HG02763 (cell line): Measurements from ENCODE around the gene ST8SIA5.

Experiments
- ATAC-seq: cut with Tn5 transposase; IDR thresholded peaks from one replicate; pipeline ENCODE4 v1.9.1; 2021; ENCODE audit warnings: mild to moderate bottlenecking, moderate library complexity; ENCODE audit not compliant: unreplicated experiment

ST8SIA5 gene

GRCh38 chr18:46715062-46715461 lies 41.8 kb downstream of the ST8SIA5 start:
- ATAC-seq: no peak

- ATAC-seq: no peak
These were observed 44.4 kb downstream of the ST8SIA5 start for GRCh38 chr18:46712406-46712805.

- ATAC-seq: no peak
These were observed 45.4 kb downstream of the ST8SIA5 start for GRCh38 chr18:46711444-46711863.

DNA sequence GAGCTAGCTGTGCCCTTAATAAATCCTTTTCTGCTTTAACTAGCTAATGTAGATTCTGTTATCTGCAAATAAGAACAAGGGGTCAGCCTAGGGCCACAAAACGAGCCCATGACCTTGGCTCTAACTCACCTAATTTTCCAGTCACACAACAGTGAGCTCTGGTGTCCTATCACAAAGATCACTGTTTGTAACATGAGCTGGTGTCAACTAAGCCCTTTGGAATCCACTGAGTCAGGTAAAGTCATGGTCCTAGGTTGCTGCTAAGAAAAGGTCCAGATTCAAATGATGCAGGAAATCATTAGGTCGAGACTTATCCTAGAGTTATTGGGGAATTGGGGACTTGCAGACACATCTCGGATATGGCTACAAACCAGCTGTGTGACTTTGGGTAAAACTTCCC lies 49.9 kb downstream of the ST8SIA5 start:
- no peak for ATAC-seq

GRCh38 chr18:46705521-46705920 lies 51.3 kb downstream of the ST8SIA5 start:
- no peak for ATAC-seq

DNA sequence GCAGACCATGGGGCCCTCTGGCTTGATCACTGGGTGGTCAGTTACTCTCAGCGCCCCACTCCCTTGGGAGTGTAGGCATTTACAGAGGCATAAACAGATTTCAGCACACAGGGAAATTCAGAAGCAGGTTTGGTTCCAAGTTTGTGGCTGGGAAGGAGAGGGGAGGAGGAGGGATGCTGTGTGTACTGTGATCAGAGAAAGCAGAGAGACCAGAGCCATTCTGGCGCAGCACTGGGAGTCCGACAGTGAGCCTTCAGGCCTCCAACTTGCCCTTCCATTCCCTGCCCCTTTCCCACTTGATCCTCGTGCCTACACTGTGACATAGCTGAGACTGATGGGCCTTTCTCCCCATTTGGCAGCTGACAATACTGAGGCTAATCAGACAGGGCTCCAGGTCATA lies 52.0 kb downstream of the ST8SIA5 start:
- ATAC-seq: no peak

DNA sequence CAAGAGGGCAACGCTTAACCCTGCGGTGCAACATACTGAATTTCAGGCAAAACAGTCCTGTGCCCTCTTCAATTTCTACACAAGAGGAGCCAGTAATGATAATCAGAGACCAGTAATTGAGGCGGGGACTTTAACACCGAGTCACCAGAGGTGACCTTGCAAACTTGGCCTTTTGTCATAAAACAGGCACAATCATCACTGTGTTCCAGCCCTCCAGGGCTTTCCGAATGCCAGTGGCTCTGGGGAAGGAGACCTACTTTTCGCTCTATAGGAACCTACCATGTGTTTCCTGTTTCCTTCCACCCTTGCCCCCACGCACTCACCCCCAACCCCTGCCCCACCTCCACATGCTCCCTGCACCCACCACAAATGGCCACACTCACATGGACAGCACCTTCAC lies 52.7 kb downstream of the ST8SIA5 start:
- ATAC-seq: no peak

DNA sequence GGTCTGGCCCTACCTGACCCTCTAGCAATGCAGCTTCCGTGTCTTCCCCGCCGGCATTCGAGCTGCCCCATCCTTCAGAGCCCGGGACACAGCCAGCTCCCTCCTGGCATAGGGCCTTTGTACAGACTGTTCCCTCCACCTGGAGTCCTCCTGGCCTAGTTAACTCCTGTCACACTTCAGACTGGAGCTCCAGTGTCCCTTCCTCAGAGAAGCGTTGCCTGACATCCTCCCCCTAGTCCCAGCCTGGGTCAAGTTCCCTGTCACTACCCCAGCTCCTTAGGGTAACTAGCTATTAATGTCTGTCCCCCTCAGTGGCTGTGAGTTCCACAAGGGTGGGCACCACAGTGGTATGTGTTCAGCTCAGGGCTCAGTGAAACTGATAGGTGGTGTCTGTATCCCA lies 54.4 kb downstream of the ST8SIA5 start:
- ATAC-seq: no peak

DNA sequence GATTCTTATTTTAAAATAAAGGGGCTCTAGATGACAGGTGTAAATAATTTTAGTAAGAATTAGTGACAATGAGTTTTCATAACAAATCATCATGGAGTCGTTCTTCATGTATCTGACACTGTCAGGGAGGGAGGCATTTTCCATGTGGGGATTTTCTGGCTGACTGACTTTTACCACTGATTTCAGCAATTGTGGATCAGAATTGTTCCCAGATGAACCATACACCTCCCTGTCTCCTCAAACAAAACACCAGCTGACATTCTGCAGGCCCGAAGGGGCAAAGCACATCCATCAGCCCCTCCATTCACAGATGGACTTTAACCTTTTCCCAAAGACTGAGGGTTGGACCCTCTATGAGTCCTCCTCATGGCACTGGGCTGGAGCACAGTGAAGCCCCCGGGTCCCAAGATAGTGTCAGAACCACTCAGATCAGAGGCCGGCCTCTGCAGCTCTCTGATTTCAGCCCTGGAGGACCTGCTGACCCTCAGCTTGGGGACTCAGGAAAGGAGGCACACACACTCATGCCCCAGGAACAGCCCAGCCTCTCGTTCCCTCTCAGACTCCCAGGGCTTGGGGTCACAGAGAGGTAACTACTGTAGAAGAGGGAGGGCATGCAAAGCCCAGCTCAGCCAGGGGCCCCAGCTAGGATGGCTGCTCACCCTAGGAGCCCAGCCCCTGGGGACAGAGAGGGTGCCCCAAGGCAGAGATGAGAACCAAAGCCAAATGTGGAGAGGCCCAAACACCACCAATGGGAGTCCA lies 56.6 kb downstream of the ST8SIA5 start:
- no peak for ATAC-seq

DNA sequence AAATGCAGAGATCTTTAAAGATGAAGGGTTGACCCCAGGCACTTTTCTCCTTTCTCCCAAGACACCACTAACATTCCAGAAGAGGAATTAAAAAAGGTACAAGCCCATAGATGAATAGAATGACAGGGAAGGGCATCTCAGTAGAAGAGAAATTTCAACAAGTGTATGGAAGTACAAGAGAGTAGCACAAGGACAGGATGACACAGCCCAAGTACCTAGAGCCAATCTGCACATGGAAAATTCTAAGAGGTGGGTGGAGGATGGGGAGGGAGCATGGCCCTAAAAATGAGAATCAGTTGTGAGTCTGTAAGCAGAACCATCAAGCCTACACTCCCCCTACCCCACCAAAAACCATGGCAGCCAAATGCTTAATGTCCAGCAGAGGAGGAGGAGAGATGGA lies 60.2 kb downstream of the ST8SIA5 start:
- ATAC-seq: no peak

DNA sequence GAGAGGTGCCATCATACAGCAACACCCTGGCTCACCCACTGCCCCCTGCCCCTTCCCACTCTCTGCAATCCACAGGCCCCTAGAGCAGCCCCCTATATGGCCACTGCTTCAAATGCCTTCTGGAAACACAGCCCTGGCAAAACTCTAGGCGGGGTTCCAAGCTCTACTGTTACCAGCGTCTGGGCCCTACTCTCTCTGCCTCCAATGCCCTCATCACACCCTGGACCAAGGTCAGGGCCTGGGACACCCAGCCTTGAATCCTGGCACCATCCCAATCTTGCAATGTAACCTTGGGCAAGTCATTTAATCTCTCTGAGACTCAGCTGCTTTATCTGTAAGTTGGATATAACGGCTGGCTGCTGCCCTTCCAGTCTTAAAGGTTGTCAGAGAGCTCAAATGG lies 60.6 kb downstream of the ST8SIA5 start:
- ATAC-seq: no peak

- no peak for ATAC-seq
These were observed 62.9 kb downstream of the ST8SIA5 start for GRCh38 chr18:46693996-46694395.

- ATAC-seq: no peak
These were observed 67.9 kb downstream of the ST8SIA5 start for GRCh38 chr18:46688853-46689525.

GRCh38 chr18:46686186-46686585 lies 70.7 kb downstream of the ST8SIA5 start:
- ATAC-seq: no peak

- no peak for ATAC-seq
These were observed 73.6 kb downstream of the ST8SIA5 start for GRCh38 chr18:46683252-46683651.

DNA sequence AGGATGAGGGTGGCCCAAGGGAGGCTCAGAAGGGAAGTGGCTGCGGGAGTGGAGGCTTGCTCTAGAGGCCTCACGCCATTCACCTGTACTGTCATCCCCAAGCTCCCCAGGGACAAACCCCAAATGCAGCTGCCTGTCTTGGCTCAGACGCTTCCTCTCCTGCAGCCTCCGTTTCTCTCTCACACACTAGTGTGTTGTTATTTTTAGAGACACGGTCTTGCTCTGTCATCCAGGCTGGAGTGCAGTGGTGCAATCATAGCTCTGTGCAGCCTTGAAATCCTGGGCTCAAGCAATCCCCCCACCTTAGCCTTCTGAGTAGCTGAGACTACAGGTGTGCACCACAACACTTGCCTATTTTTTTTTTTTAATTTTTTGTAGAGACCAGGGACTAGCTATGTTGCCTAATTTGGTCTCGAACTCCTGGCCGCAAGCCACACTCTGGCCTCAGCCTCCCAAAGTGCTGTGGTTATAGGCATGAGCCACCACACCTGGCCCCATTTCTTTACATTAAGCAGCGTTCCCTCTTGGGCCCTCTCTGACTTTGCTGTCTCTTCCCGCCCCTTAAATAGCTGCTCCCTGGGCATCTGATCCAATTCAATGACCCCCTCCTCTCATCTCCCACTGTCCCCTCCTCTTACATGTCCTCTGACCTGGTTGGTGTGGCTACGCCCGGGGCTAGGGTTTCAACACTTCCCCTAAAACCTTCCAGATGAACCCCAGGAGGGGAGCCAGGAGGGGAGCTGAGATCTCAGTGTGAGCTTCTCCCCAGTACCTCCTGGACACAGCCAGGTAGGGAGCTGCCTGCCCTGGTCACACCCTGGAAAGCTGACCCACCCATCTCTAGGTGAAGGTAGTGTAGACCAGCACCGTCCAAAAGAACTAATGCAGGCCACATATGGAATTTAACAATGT lies 75.8 kb downstream of the ST8SIA5 start:
- ATAC-seq: no peak

DNA sequence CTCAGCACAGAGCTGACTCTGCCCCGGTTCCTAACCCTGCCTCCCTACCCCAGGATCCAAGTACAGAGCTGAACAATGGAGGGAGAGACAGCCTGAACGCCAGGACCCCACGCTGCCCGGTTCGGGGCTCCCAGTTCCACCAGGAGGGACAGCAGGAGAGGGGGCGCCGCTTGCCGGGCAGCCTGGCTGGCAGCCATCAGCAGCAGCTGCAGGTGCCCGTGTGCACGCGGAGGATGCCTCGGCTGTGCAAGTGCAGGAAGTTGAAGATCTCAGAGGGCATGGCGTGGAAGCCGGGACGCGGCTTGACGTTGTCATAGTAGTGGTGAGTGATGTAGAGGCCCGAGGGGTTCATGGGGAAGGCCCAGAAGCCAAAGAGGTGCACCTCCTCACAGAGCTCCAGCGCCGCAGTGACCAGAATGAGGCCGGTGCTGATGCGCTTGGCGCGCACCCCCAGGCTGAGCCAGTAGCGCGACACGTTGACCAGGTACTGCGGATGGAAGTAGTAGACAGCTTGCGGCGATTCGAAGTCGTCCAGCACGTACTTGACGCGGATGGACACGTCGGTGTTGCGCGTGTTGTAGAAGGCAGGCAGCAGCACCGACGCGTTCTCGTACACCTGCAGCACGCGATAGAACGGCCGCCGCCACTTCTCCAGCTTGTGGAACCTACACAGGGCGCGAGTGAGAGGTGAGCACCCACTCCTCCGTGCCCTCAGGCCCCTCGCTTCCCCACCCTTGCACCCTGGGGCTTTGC lies 76.8 kb downstream of the ST8SIA5 start:
- ATAC-seq: no peak

DNA sequence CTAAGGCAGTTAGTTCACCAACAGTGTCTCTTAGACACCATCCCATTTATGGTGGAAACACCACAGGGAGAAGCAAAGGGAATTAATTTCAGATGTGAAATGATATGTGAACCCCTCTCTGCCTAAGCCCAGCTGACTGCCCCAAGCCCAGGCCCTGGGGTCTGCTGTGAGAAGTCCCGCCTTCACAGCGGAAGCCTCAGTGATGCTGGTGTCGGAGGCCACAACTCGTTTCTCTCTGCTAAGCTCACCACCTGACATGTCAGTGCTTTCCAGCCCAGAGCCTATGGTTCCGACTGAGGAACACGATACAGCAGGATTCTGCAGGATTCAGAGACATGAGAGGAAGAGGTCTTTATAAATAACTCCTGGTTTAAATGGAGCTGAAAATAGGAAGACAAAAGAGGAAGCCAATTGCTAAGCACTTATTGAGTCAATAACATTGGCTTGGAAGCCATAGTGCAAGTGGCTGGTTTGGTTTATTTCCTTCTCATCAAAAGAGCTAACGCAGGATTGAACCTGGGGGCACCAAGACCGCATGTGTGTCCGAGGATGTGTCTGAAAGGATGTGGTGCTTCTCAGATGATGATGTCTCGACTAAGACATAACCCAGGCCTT lies 78.0 kb downstream of the ST8SIA5 start:
- no peak for ATAC-seq

GRCh38 chr18:46678041-46678440 lies 78.8 kb downstream of the ST8SIA5 start:
- no peak for ATAC-seq

DNA sequence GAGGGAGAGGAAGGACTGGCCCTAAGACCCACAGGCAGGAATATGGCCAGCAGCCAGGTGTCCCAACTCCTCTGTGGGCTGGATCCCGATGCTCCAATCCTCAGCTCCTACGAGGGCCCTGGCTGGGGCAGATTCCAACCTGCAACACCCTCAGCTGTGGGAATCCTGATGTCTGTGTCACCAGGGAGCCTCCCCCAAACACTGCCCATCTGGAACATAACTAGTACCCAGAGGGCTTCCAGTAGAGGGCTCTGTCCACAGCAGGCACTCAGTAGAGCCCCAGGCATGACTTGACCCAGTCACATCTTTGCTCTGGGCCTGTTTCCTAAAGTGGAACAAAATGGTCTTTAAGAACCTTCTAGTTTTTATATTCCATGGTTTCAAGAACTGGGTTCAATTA lies 79.2 kb downstream of the ST8SIA5 start:
- no peak for ATAC-seq
